ENCODE measurements around the gene KIF18A. TPM values are rescaled to one million over a fixed set of nuclear protein-coding genes. Genes with fewer than 3 reads are reported as not detected.

KIF18A gene
- total and polyA plus RNA-seq, 2 experiments from 2014 or later, result 3.2 to 6.3 TPM

DNA sequence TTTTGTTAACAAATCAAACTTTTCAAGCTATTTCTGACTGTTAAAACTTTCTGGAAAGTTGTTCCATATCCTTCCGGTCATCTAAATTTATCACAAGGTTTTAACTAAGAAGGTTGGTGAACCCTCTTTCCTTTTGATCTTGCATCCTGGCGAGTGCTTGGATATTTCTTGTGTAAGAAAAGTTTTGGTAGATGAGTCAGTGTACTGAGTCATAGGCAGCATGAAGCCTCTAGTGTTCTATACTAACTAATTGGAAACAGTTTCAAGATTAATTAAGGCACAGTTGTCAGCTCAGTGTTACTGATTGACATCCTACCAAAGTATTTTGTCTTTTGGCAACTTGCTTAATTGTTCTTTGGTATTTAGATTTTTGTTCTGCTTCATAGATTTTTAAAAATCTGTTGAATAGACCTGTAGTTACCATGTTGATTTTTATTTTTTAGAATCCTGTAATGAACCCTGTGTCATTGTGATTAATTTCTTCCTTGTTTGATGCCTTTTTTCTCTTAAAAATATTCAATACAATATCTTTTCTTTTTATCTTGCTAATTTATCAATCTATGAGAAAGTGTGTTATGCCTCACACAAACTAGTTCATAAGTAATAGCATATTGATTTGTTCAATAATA, 38.3 kb upstream of the KIF18A start:
- no peaks in the 10 kb centered on the region for H3K27me3 ChIP-seq
- H3K36me3 ChIP-seq (replicated peaks; ENCODE audit: insufficient read depth, low read depth), result no peaks in the 10 kb centered on the region
- no peak for TF ChIP-seq EZH2 (IDR thresholded peaks at IDR 0.05; ENCODE audit: borderline replicate concordance)
- TF ChIP-seq, protein P1, sequence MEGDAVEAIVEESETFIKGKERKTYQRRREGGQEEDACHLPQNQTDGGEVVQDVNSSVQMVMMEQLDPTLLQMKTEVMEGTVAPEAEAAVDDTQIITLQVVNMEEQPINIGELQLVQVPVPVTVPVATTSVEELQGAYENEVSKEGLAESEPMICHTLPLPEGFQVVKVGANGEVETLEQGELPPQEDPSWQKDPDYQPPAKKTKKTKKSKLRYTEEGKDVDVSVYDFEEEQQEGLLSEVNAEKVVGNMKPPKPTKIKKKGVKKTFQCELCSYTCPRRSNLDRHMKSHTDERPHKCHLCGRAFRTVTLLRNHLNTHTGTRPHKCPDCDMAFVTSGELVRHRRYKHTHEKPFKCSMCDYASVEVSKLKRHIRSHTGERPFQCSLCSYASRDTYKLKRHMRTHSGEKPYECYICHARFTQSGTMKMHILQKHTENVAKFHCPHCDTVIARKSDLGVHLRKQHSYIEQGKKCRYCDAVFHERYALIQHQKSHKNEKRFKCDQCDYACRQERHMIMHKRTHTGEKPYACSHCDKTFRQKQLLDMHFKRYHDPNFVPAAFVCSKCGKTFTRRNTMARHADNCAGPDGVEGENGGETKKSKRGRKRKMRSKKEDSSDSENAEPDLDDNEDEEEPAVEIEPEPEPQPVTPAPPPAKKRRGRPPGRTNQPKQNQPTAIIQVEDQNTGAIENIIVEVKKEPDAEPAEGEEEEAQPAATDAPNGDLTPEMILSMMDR (IDR thresholded peaks at IDR 0.05; ENCODE audit: poor library complexity), result no peak
- TF ChIP-seq EZH2phosphoT487 (IDR thresholded peaks at IDR 0.05; ENCODE audit: low read depth, severe bottlenecking, unreplicated experiment), result no peak
- H3K27ac ChIP-seq, result no peak overlapping the region
- H3K4me2 ChIP-seq, result no peak overlapping the region
- H3K4me3 ChIP-seq, result no peak overlapping the region
- H3K4me1 ChIP-seq (ENCODE audit: insufficient read depth), result no peaks in the 10 kb centered on the region
- no peaks in the 10 kb centered on the region for H3K79me2 ChIP-seq
- 65% methylated on average over 2 of the region's 2 CpGs for WGBS (ENCODE audit: low lambda C conversion rate, missing lambda C conversion rate)
- no peaks in the 10 kb centered on the region for H4K20me1 ChIP-seq (ENCODE audit: insufficient read depth, poor library complexity, severe bottlenecking)
- DNase-seq (ENCODE audit: low spot score), result peak; percentile 12
- no peaks in the 10 kb centered on the region for H3K9me3 ChIP-seq (ENCODE audit: low read depth)
- H2AFZ ChIP-seq, result no peak overlapping the region
- no peaks in the 10 kb centered on the region for H3K9me2 ChIP-seq (replicated peaks; ENCODE audit: insufficient read depth)

DNA sequence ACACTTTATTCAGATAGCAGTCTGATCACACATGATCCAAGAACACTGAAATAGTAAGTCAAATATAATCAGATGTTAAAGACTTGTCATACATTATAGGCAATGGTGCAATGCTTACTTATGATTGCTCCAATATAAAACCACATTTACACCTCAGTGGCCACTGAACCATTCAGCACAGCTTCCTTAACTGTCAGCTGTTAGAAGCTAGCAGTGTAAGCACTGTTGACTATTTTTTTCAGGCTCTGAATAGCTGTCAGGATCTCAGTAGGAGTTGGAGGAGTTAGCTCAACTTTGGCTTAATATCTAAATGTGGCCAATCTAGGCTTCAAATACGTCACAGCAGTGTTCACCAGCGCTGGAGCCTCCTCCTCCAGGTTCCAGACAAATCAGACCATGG, 36.9 kb upstream of the KIF18A start:
- Histone ChIP-seq H3K9me3 (ENCODE audit: low read depth) (no peaks in the 10 kb centered on the region), H3K9me2 (replicated peaks; ENCODE audit: insufficient read depth) (no peaks in the 10 kb centered on the region), H3K4me3 (no peak overlapping the region), H4K20me1 (ENCODE audit: insufficient read depth, poor library complexity, severe bottlenecking) (no peaks in the 10 kb centered on the region), H2AFZ (no peak overlapping the region), H3K27me3 (no peaks in the 10 kb centered on the region), H3K79me2 (no peaks in the 10 kb centered on the region), H3K36me3 (replicated peaks; ENCODE audit: insufficient read depth, low read depth) (no peaks in the 10 kb centered on the region), H3K4me2 (no peak overlapping the region), H3K27ac (no peak overlapping the region), H3K4me1 (ENCODE audit: insufficient read depth) (no peaks in the 10 kb centered on the region)
- WGBS (ENCODE audit: low lambda C conversion rate, missing lambda C conversion rate), result 97% methylated on average over 2 of the region's 2 CpGs
- DNase-seq (ENCODE audit: low spot score), result no peak
- TF ChIP-seq EZH2 (IDR thresholded peaks at IDR 0.05; ENCODE audit: borderline replicate concordance) (no peak), EZH2phosphoT487 (IDR thresholded peaks at IDR 0.05; ENCODE audit: low read depth, severe bottlenecking, unreplicated experiment) (no peak)
- TF ChIP-seq, protein P1 (IDR thresholded peaks at IDR 0.05; ENCODE audit: poor library complexity), result no peak

DNA sequence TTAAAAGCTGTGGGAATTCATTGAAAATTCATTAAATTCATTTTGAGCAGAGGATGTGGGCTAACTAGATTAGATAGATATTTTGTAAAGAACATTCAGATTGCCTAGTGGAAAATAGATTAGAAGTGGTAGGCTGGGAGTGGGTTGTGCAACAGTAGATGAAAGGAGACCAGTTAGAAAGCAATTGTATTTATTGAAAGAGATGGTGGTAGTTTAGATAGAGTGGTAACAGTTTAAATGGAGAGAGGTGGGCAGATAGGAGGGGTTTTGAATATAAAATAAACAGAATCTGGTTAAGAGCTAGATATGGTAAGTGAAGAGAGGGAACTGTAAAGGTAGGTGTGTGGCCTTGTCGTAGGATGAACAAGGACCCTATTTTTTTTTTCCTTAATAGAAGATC, 34.8 kb upstream of the KIF18A start:
- Histone ChIP-seq H3K9me3 (ENCODE audit: low read depth) (peaks cover 6% of the 10 kb centered on the region), H3K9me2 (replicated peaks; ENCODE audit: insufficient read depth) (no peaks in the 10 kb centered on the region), H3K27ac (no peak overlapping the region), H3K27me3 (no peaks in the 10 kb centered on the region), H2AFZ (no peak overlapping the region), H3K79me2 (no peaks in the 10 kb centered on the region), H3K36me3 (replicated peaks; ENCODE audit: insufficient read depth, low read depth) (no peaks in the 10 kb centered on the region), H3K4me1 (ENCODE audit: insufficient read depth) (no peaks in the 10 kb centered on the region), H3K4me3 (no peak overlapping the region), H3K4me2 (no peak overlapping the region), H4K20me1 (ENCODE audit: insufficient read depth, poor library complexity, severe bottlenecking) (no peaks in the 10 kb centered on the region)
- DNase-seq (ENCODE audit: low spot score), result no peak
- 95% methylated on average over 1 of the region's 1 CpG for WGBS (ENCODE audit: low lambda C conversion rate, missing lambda C conversion rate)
- TF ChIP-seq EZH2phosphoT487 (IDR thresholded peaks at IDR 0.05; ENCODE audit: low read depth, severe bottlenecking, unreplicated experiment), result no peak
- TF ChIP-seq, protein P1 (IDR thresholded peaks at IDR 0.05; ENCODE audit: poor library complexity), result no peak
- no peak for TF ChIP-seq EZH2 (IDR thresholded peaks at IDR 0.05; ENCODE audit: borderline replicate concordance)
